GM13977 (cell line): Measurements from ENCODE around the gene ASGR1.

Experiments
- DNase-seq: peaks from one replicate; pipeline ENCODE4 v3.0.0; 2012; ENCODE audit warnings: low spot score
- CTCF ChIP-seq: IDR thresholded peaks from 2 replicates; pipeline ENCODE4 v1.5.1; 2012; ENCODE audit warnings: mild to moderate bottlenecking, control low read depth; ENCODE audit not compliant: insufficient read depth; ENCODE audit errors: extremely low read depth, missing control alignments
- in situ Hi-C: fragments of 300-500 bp; cut with MboI; formaldehyde crosslinking; loops from one replicate; pipeline ENCODE4 v1.12.0; 2022; ENCODE audit warnings: low sequenced_read_pairs, low pct_unique_long_range_greater_than_20kb, mixed read lengths, inconsistent platforms; ENCODE audit not compliant: unreplicated experiment

Gene ASGR1

GRCh38 chr17:7204336-7204735, 25.2 kb upstream of the ASGR1 start:
- no peak for TF ChIP-seq CTCF
- DNase-seq = no peak
- in situ Hi-C loops = no loop called here

- TF ChIP-seq CTCF = no peak
- no peak for DNase-seq
- in situ Hi-C loops = no loop called here
Measured at GRCh38 chr17:7203391-7203790, 24.2 kb upstream of the ASGR1 start.

GRCh38 chr17:7196651-7197401, 17.7 kb upstream of the ASGR1 start:
- no peak for TF ChIP-seq CTCF
- no peak for DNase-seq
- in situ Hi-C loops = no loop called here

- in situ Hi-C loops = no loop called here
- DNase-seq = no peak
- no peak for TF ChIP-seq CTCF
Measured at GRCh38 chr17:7195971-7196370, 16.8 kb upstream of the ASGR1 start.

- no peak for DNase-seq
- in situ Hi-C loops = no loop called here
- no peak for TF ChIP-seq CTCF
Measured at GRCh38 chr17:7192271-7192937, 13.2 kb upstream of the ASGR1 start.

GRCh38 chr17:7191571-7192270, 12.6 kb upstream of the ASGR1 start:
- no peak for DNase-seq

More at GRCh38 chr17:7191571-7192270, 12.6 kb upstream of the ASGR1 start:
- no peak for TF ChIP-seq CTCF
- in situ Hi-C loops = no loop called here
